ENCODE results near the gene SRP14.
A peak's percentile ranks its signal among the peaks of the same experiment; 100 is the strongest.
"Not testable (repeated sequence)": the region's sequence is repeated elsewhere in the genome, so short reads cannot be mapped to it uniquely, and the experiment has no call there.

Gene SRP14

GRCh38 chr15:40038638-40039543 is at the start of gene SRP14:
Gene SRP14 (minus strand): TSS chr15:40039181. CDS start chr15:40039116, 65 bp downstream.
- peak; percentile 85 to 92 for DNase-seq (ENCODE audit: low read depth in 2 of 2)

- no peak for DNase-seq (ENCODE audit: low read depth in 2 of 2)
Observed at GRCh38 chr15:40087991-40088928, 49.3 kb upstream of the SRP14 start.

GRCh38 chr15:40087068-40087810 is 48.3 kb upstream of the SRP14 start:
- DNase-seq (ENCODE audit: low read depth in 2 of 2), result no peak

- no peak for DNase-seq (ENCODE audit: low read depth in 2 of 2)
Observed at GRCh38 chr15:40085266-40085665, 46.3 kb upstream of the SRP14 start.

- DNase-seq (ENCODE audit: low read depth in 2 of 2), result no peak
Observed at GRCh38 chr15:40084650-40085049, 45.7 kb upstream of the SRP14 start.

GRCh38 chr15:40082195-40082883 is 43.4 kb upstream of the SRP14 start:
- no peak for DNase-seq (ENCODE audit: low read depth in 2 of 2)

- DNase-seq (ENCODE audit: low read depth in 2 of 2), result no peak
Observed at GRCh38 chr15:40081691-40082194, 42.8 kb upstream of the SRP14 start.

- DNase-seq (ENCODE audit: low read depth in 2 of 2), result no peak
Observed at GRCh38 chr15:40080847-40081246, 41.9 kb upstream of the SRP14 start.

- no peak for DNase-seq (ENCODE audit: low read depth in 2 of 2)
Observed at GRCh38 chr15:40080104-40080503, 41.1 kb upstream of the SRP14 start.

GRCh38 chr15:40079456-40079855 is 40.5 kb upstream of the SRP14 start:
- DNase-seq (ENCODE audit: low read depth in 2 of 2), result no peak

- DNase-seq (ENCODE audit: low read depth in 2 of 2), result no peak
Observed at GRCh38 chr15:40075298-40076044, 36.5 kb upstream of the SRP14 start.

GRCh38 chr15:40074656-40075055 is 35.7 kb upstream of the SRP14 start:
- DNase-seq (ENCODE audit: low read depth in 2 of 2), result not testable (repeated sequence)

- not testable (repeated sequence) for DNase-seq (ENCODE audit: low read depth in 2 of 2)
Observed at GRCh38 chr15:40073716-40074490, 34.9 kb upstream of the SRP14 start.

GRCh38 chr15:40072216-40072990 is 33.4 kb upstream of the SRP14 start:
- no peak for DNase-seq (ENCODE audit: low read depth in 2 of 2)

- no peak for DNase-seq (ENCODE audit: low read depth in 2 of 2)
Observed at GRCh38 chr15:40070608-40071218, 31.7 kb upstream of the SRP14 start.

GRCh38 chr15:40070166-40070557 is 31.2 kb upstream of the SRP14 start:
- no peak for DNase-seq (ENCODE audit: low read depth in 2 of 2)

GRCh38 chr15:40069178-40070165 is 30.5 kb upstream of the SRP14 start:
- DNase-seq (ENCODE audit: low read depth in 2 of 2), result no peak
